ENCODE measurements around the gene PADI3.

Gene PADI3

DNA sequence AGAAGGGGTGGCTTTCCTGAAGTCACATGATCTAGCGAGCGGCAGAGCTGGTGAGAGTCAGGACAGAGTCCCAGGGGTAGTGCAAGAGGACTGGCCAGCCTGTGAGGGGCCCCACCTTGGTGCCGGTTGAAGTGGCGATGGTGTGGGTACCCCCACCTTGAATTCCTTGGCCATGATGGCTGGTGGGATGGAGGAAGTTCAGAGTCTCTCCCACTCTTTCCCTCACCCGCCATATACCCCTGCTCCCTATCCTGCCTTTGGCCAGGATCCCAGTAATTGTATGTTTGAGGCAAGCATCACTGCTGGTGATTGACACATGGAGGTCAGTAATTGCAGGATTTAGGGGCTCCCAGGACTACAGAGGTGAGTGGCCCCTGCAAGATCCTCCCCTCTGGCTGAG, 11.8 kb downstream of the PADI3 start:
- Histone ChIP-seq H3K4me3 (ENCODE audit: low read length) (no peak overlapping the region), H3K36me3 (ENCODE audit: control insufficient read depth, insufficient read depth, low read length, severe bottlenecking) (no peaks in the 10 kb centered on the region), H3K9ac (ENCODE audit: low read length) (no peak overlapping the region), H3K4me1 (ENCODE audit: control insufficient read depth, insufficient read depth, low read length) (no peaks in the 10 kb centered on the region), H3K9me3 (ENCODE audit: control insufficient read depth, low read length) (peaks cover 18% of the 10 kb centered on the region), H3K27me3 (replicated peaks; ENCODE audit: control insufficient read depth, insufficient read depth, low read length) (peaks cover 37% of the 10 kb centered on the region)
- DNase-seq (ENCODE audit: low read depth) = no peak

DNA sequence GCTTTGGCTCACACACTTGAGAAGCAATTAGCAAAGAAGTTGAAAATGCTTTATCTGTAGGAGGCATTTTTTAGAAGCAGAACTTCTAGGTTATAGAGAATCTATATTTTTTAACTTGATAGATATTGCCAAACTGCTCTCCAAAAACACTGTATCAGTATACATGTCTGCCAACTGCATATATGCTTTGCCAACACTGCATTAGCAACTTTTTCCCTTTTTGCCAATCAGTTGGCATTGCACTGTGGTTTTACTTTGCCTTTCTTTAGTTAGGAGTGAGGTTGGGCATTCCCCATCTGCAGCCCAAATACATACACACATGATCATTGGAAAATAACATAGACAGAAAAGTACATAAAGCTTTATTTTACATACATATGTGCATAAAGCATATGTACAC, 15.0 kb downstream of the PADI3 start:
- Histone ChIP-seq H3K27me3 (replicated peaks; ENCODE audit: control insufficient read depth, insufficient read depth, low read length) (peaks cover 34% of the 10 kb centered on the region), H3K4me1 (ENCODE audit: control insufficient read depth, insufficient read depth, low read length) (no peaks in the 10 kb centered on the region), H3K4me3 (ENCODE audit: low read length) (no peak overlapping the region), H3K9me3 (ENCODE audit: control insufficient read depth, low read length) (peaks cover 18% of the 10 kb centered on the region), H3K9ac (ENCODE audit: low read length) (no peak overlapping the region), H3K36me3 (ENCODE audit: control insufficient read depth, insufficient read depth, low read length, severe bottlenecking) (no peaks in the 10 kb centered on the region)
- DNase-seq (ENCODE audit: low read depth) = no peak

DNA sequence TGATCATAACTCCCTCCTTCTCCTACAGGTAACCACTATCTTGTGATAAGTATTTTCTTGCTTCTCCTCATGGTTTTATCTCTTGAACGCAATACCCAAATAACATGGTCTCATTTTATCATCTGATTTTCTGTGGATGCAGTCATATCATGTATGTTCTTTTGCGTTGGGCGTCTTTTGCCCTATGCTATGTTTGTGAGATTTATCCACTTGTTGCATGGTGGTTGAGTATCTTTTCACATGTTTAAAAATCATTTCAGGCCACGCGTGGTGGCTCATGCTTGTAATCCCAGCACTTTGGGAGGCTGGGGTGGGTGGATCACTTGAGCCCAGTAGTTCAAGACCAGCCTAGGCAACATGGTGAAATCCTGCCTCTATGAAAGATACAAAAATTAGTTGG, 15.6 kb downstream of the PADI3 start:
- no peak for DNase-seq (ENCODE audit: low read depth)
- Histone ChIP-seq H3K4me3 (ENCODE audit: low read length) (no peak overlapping the region), H3K27me3 (replicated peaks; ENCODE audit: control insufficient read depth, insufficient read depth, low read length) (peaks cover 32% of the 10 kb centered on the region), H3K9me3 (ENCODE audit: control insufficient read depth, low read length) (peaks cover 18% of the 10 kb centered on the region), H3K4me1 (ENCODE audit: control insufficient read depth, insufficient read depth, low read length) (no peaks in the 10 kb centered on the region), H3K9ac (ENCODE audit: low read length) (no peak overlapping the region), H3K36me3 (ENCODE audit: control insufficient read depth, insufficient read depth, low read length, severe bottlenecking) (no peaks in the 10 kb centered on the region)

DNA sequence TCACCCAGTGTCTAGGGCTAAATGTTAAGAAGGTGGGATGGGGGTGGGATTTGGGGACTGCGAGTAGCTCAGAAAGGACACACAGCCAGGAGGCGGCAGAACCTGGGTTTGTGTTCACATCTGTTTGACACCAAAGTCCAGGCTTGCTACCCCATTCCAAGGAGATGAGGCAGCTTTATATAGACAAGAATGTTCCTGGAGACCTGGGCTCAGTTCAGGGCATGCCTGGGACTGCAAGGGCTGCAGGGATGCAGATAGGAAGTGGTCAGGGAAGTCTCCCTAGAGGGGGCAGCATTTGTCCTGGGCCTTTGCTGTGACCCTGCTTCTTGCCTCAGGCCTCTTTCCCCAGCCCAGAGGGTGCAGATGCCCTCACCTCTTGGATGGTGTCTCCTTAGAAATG, 16.3 kb downstream of the PADI3 start:
- no peaks in the 10 kb centered on the region for H3K4me1 ChIP-seq (ENCODE audit: control insufficient read depth, insufficient read depth, low read length)
- peak; percentile 8 for DNase-seq (ENCODE audit: low read depth)
- H3K9ac ChIP-seq (ENCODE audit: low read length) = no peak overlapping the region
- no peaks in the 10 kb centered on the region for H3K36me3 ChIP-seq (ENCODE audit: control insufficient read depth, insufficient read depth, low read length, severe bottlenecking)
- H3K27me3 ChIP-seq (replicated peaks; ENCODE audit: control insufficient read depth, insufficient read depth, low read length) = peaks cover 26% of the 10 kb centered on the region
- no peak overlapping the region for H3K4me3 ChIP-seq (ENCODE audit: low read length)
- H3K9me3 ChIP-seq (ENCODE audit: control insufficient read depth, low read length) = peaks cover 18% of the 10 kb centered on the region

DNA sequence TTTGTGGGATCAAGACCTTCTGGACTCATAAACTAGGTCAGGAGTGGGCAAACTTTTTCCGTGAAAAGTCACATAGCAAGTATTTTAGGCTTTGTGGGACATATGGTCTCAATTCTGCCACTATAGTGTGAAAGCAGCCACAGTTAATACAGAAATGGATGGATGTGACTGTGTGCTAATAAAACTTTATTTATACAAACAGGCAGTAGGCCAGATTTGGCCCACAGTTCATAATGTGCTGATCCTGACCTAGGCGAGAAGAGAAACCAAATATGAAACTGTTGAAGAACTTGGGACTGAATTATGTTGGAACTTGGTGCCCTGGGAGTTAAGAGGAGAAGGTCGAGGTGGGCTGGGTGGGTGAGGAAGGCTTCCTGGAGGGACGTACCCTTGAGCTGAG, 17.1 kb downstream of the PADI3 start:
- Histone ChIP-seq H3K9me3 (ENCODE audit: control insufficient read depth, low read length) (peaks cover 18% of the 10 kb centered on the region), H3K27me3 (replicated peaks; ENCODE audit: control insufficient read depth, insufficient read depth, low read length) (peaks cover 24% of the 10 kb centered on the region), H3K9ac (ENCODE audit: low read length) (no peak overlapping the region), H3K4me1 (ENCODE audit: control insufficient read depth, insufficient read depth, low read length) (no peaks in the 10 kb centered on the region), H3K4me3 (ENCODE audit: low read length) (no peak overlapping the region), H3K36me3 (ENCODE audit: control insufficient read depth, insufficient read depth, low read length, severe bottlenecking) (no peaks in the 10 kb centered on the region)
- DNase-seq (ENCODE audit: low read depth) = no peak

DNA sequence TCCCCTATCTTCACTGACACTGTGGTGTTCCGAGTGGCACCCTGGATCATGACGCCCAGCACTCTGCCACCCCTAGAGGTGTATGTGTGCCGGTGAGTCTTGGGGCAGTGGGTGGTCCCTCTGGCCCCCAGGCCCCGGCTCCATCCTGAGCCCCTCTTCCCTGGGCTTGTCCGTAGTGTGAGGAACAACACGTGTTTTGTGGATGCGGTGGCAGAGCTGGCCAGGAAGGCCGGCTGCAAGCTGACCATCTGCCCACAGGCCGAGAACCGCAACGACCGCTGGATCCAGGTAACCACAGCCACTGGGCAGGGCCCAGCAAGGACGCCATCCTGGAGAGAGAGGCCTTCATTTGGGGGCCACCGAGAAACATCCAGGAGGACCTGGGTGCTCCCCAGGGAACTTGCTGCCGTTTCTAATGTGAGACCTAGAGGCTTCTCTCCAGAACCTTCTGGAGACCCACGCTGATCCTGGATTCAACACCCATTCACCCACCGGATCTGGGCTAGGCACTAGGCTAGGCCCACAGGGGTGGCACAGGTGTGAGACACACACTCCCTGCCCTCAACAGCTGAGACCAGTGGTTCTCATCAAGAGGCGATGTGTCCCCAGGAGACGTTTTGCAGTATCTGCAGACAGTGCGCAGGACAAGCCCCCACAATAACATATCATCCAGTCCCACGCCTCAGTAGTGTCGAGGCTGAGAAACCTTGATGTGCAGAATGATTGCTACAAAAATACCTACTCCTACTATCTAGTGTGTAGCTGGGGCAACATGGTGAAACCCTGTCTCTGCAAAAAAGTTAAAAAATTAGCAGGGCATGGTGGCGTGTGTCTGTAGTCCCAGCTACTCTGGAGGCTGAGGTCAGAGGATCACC, 22.2 kb downstream of the PADI3 start:
- H3K9ac ChIP-seq (ENCODE audit: low read length) = no peak overlapping the region
- H3K27me3 ChIP-seq (replicated peaks; ENCODE audit: control insufficient read depth, insufficient read depth, low read length) = peaks cover 38% of the 10 kb centered on the region
- no peaks in the 10 kb centered on the region for H3K4me1 ChIP-seq (ENCODE audit: control insufficient read depth, insufficient read depth, low read length)
- no peak overlapping the region for H3K4me3 ChIP-seq (ENCODE audit: low read length)
- H3K9me3 ChIP-seq (ENCODE audit: control insufficient read depth, low read length) = no peaks in the 10 kb centered on the region
- H3K36me3 ChIP-seq (ENCODE audit: control insufficient read depth, insufficient read depth, low read length, severe bottlenecking) = no peaks in the 10 kb centered on the region
- no peak for DNase-seq (ENCODE audit: low read depth)

DNA sequence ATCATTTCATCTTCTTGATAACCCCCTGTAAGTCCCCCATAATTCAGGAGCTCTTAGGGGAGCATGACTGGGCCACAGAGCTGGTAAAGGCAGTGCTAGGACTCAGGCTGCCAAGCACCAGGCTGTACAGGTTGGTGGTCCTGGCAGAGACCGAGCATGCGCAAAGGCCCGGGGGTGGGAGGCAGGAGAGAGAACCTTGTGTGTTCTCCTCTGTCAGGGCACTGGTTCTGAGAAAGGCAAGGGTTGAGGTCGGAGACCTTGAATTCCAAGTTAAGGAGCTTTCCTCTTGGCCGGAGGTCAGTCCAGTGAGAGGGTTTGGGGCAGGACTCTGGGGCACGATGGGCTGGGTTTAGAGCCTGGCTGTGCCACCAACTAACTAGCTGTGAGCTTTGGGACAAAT, 23.2 kb downstream of the PADI3 start:
- no peak overlapping the region for H3K9ac ChIP-seq (ENCODE audit: low read length)
- DNase-seq (ENCODE audit: low read depth) = no peak
- no peaks in the 10 kb centered on the region for H3K4me1 ChIP-seq (ENCODE audit: control insufficient read depth, insufficient read depth, low read length)
- H3K36me3 ChIP-seq (ENCODE audit: control insufficient read depth, insufficient read depth, low read length, severe bottlenecking) = no peaks in the 10 kb centered on the region
- H3K4me3 ChIP-seq (ENCODE audit: low read length) = no peak overlapping the region
- no peaks in the 10 kb centered on the region for H3K9me3 ChIP-seq (ENCODE audit: control insufficient read depth, low read length)
- peaks cover 38% of the 10 kb centered on the region for H3K27me3 ChIP-seq (replicated peaks; ENCODE audit: control insufficient read depth, insufficient read depth, low read length)

DNA sequence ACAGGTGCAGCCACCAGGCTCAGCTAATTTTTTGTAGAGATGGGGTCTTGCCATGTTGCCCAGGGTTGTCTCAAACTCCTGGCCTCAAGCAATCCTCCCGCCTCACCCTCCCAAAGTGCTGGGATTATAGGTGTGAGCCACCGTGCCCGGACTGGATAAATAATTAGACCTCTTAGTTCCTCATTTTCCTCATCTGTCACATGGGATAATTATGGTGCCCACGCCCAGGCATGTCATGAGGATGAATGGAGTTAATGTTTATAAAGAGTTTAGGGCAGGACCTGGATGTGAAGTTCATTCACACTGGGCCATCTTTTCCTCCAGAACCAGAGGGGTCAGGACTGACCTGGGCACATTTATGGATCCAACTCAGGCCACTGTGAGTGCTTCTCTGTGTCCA, 23.7 kb downstream of the PADI3 start:
- no peak overlapping the region for H3K4me3 ChIP-seq (ENCODE audit: low read length)
- H3K27me3 ChIP-seq (replicated peaks; ENCODE audit: control insufficient read depth, insufficient read depth, low read length) = peaks cover 35% of the 10 kb centered on the region
- H3K9ac ChIP-seq (ENCODE audit: low read length) = no peak overlapping the region
- no peak for DNase-seq (ENCODE audit: low read depth)
- H3K36me3 ChIP-seq (ENCODE audit: control insufficient read depth, insufficient read depth, low read length, severe bottlenecking) = no peaks in the 10 kb centered on the region
- no peaks in the 10 kb centered on the region for H3K4me1 ChIP-seq (ENCODE audit: control insufficient read depth, insufficient read depth, low read length)
- no peaks in the 10 kb centered on the region for H3K9me3 ChIP-seq (ENCODE audit: control insufficient read depth, low read length)

DNA sequence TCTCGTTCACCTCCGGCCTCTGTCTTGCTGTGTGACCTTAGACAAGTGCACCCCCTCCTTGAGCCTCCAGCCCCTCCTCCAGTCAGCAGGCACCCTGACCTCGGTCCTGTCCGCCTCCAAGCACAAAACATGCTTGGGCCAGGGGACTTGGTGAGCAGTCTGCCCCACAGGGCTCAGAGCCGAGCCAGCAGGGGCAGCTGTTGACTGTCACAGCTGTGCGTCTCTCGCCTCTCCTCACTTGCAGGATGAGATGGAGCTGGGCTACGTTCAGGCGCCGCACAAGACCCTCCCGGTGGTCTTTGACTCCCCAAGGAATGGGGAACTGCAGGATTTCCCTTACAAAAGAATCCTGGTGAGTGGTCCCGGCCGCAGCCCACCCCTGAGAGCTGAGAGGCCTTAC, 24.2 kb downstream of the PADI3 start:
- Histone ChIP-seq H3K9ac (ENCODE audit: low read length) (no peak overlapping the region), H3K9me3 (ENCODE audit: control insufficient read depth, low read length) (no peaks in the 10 kb centered on the region), H3K36me3 (ENCODE audit: control insufficient read depth, insufficient read depth, low read length, severe bottlenecking) (no peaks in the 10 kb centered on the region), H3K4me3 (ENCODE audit: low read length) (no peak overlapping the region), H3K4me1 (ENCODE audit: control insufficient read depth, insufficient read depth, low read length) (no peaks in the 10 kb centered on the region), H3K27me3 (replicated peaks; ENCODE audit: control insufficient read depth, insufficient read depth, low read length) (peaks cover 36% of the 10 kb centered on the region)
- DNase-seq (ENCODE audit: low read depth) = no peak

DNA sequence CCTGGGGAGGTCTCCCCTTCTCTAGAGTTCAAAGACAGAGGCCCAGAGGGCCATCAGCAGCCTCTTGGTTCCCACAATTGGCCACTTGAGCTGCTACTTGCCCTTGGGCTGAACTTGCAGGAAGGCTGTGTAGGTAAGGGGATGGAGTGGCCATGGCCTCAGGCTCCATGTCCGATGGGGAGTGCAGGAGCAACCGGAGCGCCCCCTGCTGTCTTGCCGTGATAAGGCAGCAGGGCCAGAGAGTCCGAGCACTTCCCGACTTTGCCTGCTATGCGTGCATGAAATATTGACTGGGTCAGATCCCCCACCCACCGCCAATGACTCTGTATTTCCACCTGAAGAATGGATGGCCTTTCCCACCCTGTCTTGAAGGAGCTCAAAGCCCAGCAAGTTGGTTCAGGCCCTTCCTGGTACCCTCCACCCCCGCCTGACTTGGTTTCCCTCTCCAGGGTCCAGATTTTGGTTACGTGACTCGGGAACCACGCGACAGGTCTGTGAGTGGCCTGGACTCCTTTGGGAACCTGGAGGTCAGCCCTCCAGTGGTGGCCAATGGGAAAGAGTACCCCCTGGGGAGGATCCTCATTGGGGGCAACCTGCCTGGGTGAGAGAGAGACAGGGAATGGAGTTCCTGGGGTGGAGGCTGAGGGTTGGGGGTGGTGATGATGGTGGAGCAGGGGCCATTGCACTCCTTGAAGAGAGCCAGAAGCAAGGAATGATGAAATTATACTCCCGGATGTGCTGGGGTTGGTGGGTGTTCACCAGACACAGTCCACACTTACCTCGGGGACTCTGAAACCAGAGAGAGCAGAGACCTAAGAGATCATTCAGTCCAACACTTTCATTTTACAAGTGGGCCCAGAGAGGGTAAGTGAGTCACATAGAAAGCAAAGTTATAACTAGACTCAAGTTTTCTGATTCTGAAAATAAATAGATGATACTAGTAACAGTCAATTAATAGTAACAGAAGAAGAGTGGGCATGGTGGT, 25.6 kb downstream of the PADI3 start:
- Histone ChIP-seq H3K4me1 (ENCODE audit: control insufficient read depth, insufficient read depth, low read length) (no peaks in the 10 kb centered on the region), H3K9ac (ENCODE audit: low read length) (no peak overlapping the region), H3K27me3 (replicated peaks; ENCODE audit: control insufficient read depth, insufficient read depth, low read length) (peaks cover 47% of the 10 kb centered on the region), H3K9me3 (ENCODE audit: control insufficient read depth, low read length) (no peaks in the 10 kb centered on the region), H3K36me3 (ENCODE audit: control insufficient read depth, insufficient read depth, low read length, severe bottlenecking) (no peaks in the 10 kb centered on the region), H3K4me3 (ENCODE audit: low read length) (no peak overlapping the region)
- peak; percentile 9 for DNase-seq (ENCODE audit: low read depth)

DNA sequence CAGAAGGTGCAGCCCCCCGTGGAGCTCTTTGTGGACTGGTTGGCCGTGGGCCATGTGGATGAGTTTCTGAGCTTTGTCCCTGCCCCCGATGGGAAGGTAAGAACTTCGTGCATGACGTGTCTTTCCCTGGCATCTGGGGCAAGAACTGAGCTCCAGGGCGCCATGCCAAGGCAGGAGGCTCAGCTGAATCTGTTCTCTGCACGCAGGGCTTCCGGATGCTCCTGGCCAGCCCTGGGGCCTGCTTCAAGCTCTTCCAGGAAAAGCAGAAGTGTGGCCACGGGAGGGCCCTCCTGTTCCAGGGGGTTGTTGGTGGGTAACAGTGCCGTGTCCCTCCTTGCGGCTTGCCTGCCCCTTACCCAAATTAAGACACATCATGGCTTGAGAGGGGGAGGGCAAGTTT, 27.7 kb downstream of the PADI3 start:
- Histone ChIP-seq H3K27me3 (replicated peaks; ENCODE audit: control insufficient read depth, insufficient read depth, low read length) (peaks cover 64% of the 10 kb centered on the region), H3K4me3 (ENCODE audit: low read length) (no peak overlapping the region), H3K9me3 (ENCODE audit: control insufficient read depth, low read length) (no peaks in the 10 kb centered on the region), H3K36me3 (ENCODE audit: control insufficient read depth, insufficient read depth, low read length, severe bottlenecking) (no peaks in the 10 kb centered on the region), H3K9ac (ENCODE audit: low read length) (no peak overlapping the region), H3K4me1 (ENCODE audit: control insufficient read depth, insufficient read depth, low read length) (no peaks in the 10 kb centered on the region)
- peak; percentile 22 for DNase-seq (ENCODE audit: low read depth)
